HCT116 (cell line): ENCODE data around the gene DIP2B.

Experiments used
- EZH2 ChIP-seq: fragments of 200-600 bp; sonication (generic); IDR thresholded peaks from 2 replicates; pipeline ENCODE4 v1.6.1; 2017; ENCODE audit warnings: antibody characterized with exemption, mixed run types
- JUND ChIP-seq: IDR thresholded peaks from 2 replicates; pipeline ENCODE4 v1.6.1; 2012
- POLR2AphosphoS5 ChIP-seq: IDR thresholded peaks from 2 replicates; pipeline ENCODE4 v1.6.1; 2011; ENCODE audit warnings: mild to moderate bottlenecking, low read depth, low read length, moderate library complexity
- SIN3A ChIP-seq: IDR thresholded peaks from 2 replicates; pipeline ENCODE4 v1.6.1; 2012; ENCODE audit warnings: low read depth
- SP1 ChIP-seq: IDR thresholded peaks from 2 replicates; pipeline ENCODE4 v1.6.1; 2012; ENCODE audit warnings: low read depth
- YY1 ChIP-seq: IDR thresholded peaks from 2 replicates; pipeline ENCODE4 v1.6.1; 2011; ENCODE audit warnings: low read length, low read depth, moderate library complexity, mild to moderate bottlenecking; ENCODE audit not compliant: insufficient replicate concordance; ENCODE audit errors: extremely low read depth
- TF ChIP-seq, protein P1 (sequence below): IDR thresholded peaks from 2 replicates; pipeline ENCODE4 v1.6.1; 2011; ENCODE audit warnings: mild to moderate bottlenecking, low read length, moderate library complexity; ENCODE audit not compliant: insufficient replicate concordance; ENCODE audit errors: extremely low read depth

DNA sequence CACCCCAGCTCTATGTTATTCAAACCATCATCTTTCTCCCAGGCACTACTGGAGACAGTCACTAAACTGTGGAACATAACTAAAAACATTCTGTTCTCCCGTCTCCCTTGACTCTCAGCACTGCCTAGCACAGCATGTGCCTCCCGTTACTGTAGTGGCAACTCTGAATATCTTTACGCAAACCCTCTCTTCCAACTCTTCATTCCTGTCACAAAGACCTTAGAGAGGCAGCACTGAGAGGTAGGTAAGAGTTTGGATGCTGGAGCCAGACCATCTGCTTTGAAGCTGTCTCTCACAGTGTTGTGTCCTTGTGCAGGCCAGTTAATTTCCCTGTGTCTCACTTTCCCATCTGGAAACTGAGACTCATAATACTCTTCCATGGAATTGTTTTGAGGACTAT is 108.1 kb downstream of the DIP2B start:
- TF ChIP-seq POLR2AphosphoS5, result no peak
- TF ChIP-seq EZH2, result no peak
- TF ChIP-seq YY1, result no peak
- TF ChIP-seq SP1, result no peak
- TF ChIP-seq JUND, result no peak
- TF ChIP-seq SIN3A, result no peak
- TF ChIP-seq, protein P1, sequence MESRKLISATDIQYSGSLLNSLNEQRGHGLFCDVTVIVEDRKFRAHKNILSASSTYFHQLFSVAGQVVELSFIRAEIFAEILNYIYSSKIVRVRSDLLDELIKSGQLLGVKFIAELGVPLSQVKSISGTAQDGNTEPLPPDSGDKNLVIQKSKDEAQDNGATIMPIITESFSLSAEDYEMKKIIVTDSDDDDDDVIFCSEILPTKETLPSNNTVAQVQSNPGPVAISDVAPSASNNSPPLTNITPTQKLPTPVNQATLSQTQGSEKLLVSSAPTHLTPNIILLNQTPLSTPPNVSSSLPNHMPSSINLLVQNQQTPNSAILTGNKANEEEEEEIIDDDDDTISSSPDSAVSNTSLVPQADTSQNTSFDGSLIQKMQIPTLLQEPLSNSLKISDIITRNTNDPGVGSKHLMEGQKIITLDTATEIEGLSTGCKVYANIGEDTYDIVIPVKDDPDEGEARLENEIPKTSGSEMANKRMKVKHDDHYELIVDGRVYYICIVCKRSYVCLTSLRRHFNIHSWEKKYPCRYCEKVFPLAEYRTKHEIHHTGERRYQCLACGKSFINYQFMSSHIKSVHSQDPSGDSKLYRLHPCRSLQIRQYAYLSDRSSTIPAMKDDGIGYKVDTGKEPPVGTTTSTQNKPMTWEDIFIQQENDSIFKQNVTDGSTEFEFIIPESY, result no peak
